GM23248 (cell line): ENCODE data around the gene ARIH2. TPM values are rescaled to one million over a fixed set of nuclear protein-coding genes. Genes with fewer than 3 reads are reported as not detected.
A peak's percentile ranks its signal among the peaks of the same experiment; 100 is the strongest.

ENCODE experiments used
- DNase-seq: peaks from one replicate; pipeline ENCODE4 v3.0.0-alpha.2; 2015
- H2AFZ ChIP-seq: fragments of 200-600 bp; sonication (generic); 2 replicates; pipeline ENCODE4 v1.6.1; 2016; ENCODE audit warnings: antibody characterized with exemption
- H3F3A ChIP-seq: fragments of 200-600 bp; sonication (generic); 2 replicates; pipeline ENCODE4 v1.6.1; 2016; ENCODE audit warnings: mild to moderate bottlenecking, antibody characterized with exemption, mixed run types; ENCODE audit not compliant: insufficient read depth
- H3K27ac ChIP-seq: fragments of 200-600 bp; sonication (generic); 2 replicates; pipeline ENCODE4 v1.5.1; 2016; ENCODE audit warnings: mild to moderate bottlenecking
- H3K27me3 ChIP-seq: fragments of 200-600 bp; sonication (generic); replicated peaks from 2 replicates; pipeline ENCODE4 v1.6.1; 2016; ENCODE audit warnings: mild to moderate bottlenecking; ENCODE audit not compliant: insufficient read depth
- H3K36me3 ChIP-seq: fragments of 200-600 bp; sonication (generic); 2 replicates; pipeline ENCODE4 v1.6.1; 2016; ENCODE audit warnings: low read depth, mild to moderate bottlenecking
- H3K4me1 ChIP-seq: fragments of 200-600 bp; sonication (generic); 2 replicates; pipeline ENCODE4 v1.6.1; 2016; ENCODE audit warnings: mild to moderate bottlenecking; ENCODE audit not compliant: insufficient read depth
- H3K4me2 ChIP-seq: fragments of 200-600 bp; sonication (generic); one replicate; pipeline ENCODE4 v1.6.1; 2016; ENCODE audit warnings: mild to moderate bottlenecking; ENCODE audit not compliant: unreplicated experiment
- H3K4me3 ChIP-seq: fragments of 200-600 bp; sonication (generic); 2 replicates; pipeline ENCODE4 v1.5.1; 2016; ENCODE audit warnings: mild to moderate bottlenecking
- H3K79me2 ChIP-seq: fragments of 200-600 bp; sonication (generic); 2 replicates; pipeline ENCODE4 v1.6.1; 2016; ENCODE audit warnings: mild to moderate bottlenecking; ENCODE audit not compliant: insufficient read depth
- H3K9ac ChIP-seq: fragments of 200-600 bp; sonication (generic); 2 replicates; pipeline ENCODE4 v1.6.1; 2016; ENCODE audit warnings: mild to moderate bottlenecking
- H3K9me2 ChIP-seq: fragments of 200-600 bp; sonication (generic); 2 replicates; pipeline ENCODE4 v1.6.1; 2016; ENCODE audit warnings: mixed run types, mild to moderate bottlenecking, moderate library complexity; ENCODE audit not compliant: insufficient read depth
- H3K9me3 ChIP-seq: fragments of 200-600 bp; sonication (generic); one replicate; pipeline ENCODE4 v1.6.1; 2017; ENCODE audit warnings: low read depth
- H4K20me1 ChIP-seq: fragments of 200-600 bp; sonication (generic); 2 replicates; pipeline ENCODE4 v1.6.0; 2016; ENCODE audit not compliant: insufficient read depth
- EZH2 ChIP-seq: fragments of 200-600 bp; sonication (generic); IDR thresholded peaks from 2 replicates; pipeline ENCODE4 v1.6.1; 2018; ENCODE audit warnings: antibody characterized with exemption, mild to moderate bottlenecking; ENCODE audit not compliant: insufficient read depth, poor library complexity, severe bottlenecking
- EZH2phosphoT487 ChIP-seq: fragments of 200-600 bp; sonication (generic); IDR thresholded peaks from 2 replicates; pipeline ENCODE4 v1.6.1; 2018; ENCODE audit warnings: antibody characterized with exemption, moderate library complexity, mild to moderate bottlenecking, low read depth; ENCODE audit not compliant: insufficient read depth
- WGBS, 2 experiments: methylation state at CpG; one replicate each; pipeline ENCODE4 v1.1.6; 2015 to 2017; ENCODE audit warnings: low lambda C conversion rate in 2 of 2, low coverage in 1 of 2; ENCODE audit errors: missing lambda C conversion rate in 2 of 2; 5-methylcytosine and 5-hydroxymethylcytosine counted together
- in situ Hi-C: fragments of 300-500 bp; cut with MboI; formaldehyde crosslinking; loops from 2 replicates; pipeline ENCODE4 v1.15.0; 2020
- polyA plus RNA-seq: library from polyadenylated mRNA; unstranded; fragments of >200 nt; fragmentation: Nextera tagmentation; extraction: Ambion mirVana; gene quantifications from 2 replicates; pipeline ENCODE4 v1.2.1, GENCODE V29; 2016
- total RNA-seq: library from RNA; depleted of rRNA; stranded (reverse); fragments of >200 nt; shearing (Covaris generic); gene quantifications from 2 replicates; pipeline ENCODE4 v1.2.3, GENCODE V29; 2014

Gene ARIH2
- total and polyA plus RNA-seq, 2 experiments from 2014 or later, result 59.7 to 102 TPM

GRCh38 chr3:49016414-49017228 lies 98.0 kb downstream of the ARIH2 start:
- DNase-seq, result no peak
- Histone ChIP-seq H3K27me3 (no peaks in the 10 kb centered on the region), H3K27ac (no peak overlapping the region), H3K79me2 (peaks cover 60% of the 10 kb centered on the region), H3K4me3 (0 out of 2 replicates have a peak overlapping the region, but pooled peaks have one; percentile 75), H3K36me3 (peaks cover 11% of the 10 kb centered on the region; the same call in 1 of the 2 replicates), H2AFZ (no peak overlapping the region), H3K4me1 (no peaks in the 10 kb centered on the region), H3F3A (peaks cover 18% of the 10 kb centered on the region), H3K4me2 (no peak overlapping the region), H4K20me1 (no peaks in the 10 kb centered on the region), H3K9ac (peak overlapping the region; percentile 85), H3K9me2 (no peaks in the 10 kb centered on the region), H3K9me3 (no peaks in the 10 kb centered on the region)
- 92 to 93% methylated on average over 6 of the region's 6 CpGs for WGBS, 2 experiments
- TF ChIP-seq EZH2 (no peak), EZH2phosphoT487 (no peak)
- in situ Hi-C loops, result no loop called here

GRCh38 chr3:49017229-49017970 lies 98.8 kb downstream of the ARIH2 start:
- peaks cover 55% of the 10 kb centered on the region for H3K79me2 ChIP-seq
- H3K9me2 ChIP-seq, result no peaks in the 10 kb centered on the region
- H3K4me2 ChIP-seq, result peak overlapping the region; percentile 78
- TF ChIP-seq EZH2 (no peak), EZH2phosphoT487 (no peak)
- H2AFZ ChIP-seq, result peak overlapping the region; percentile 58
- no peaks in the 10 kb centered on the region for H3K27me3 ChIP-seq
- H3F3A ChIP-seq, result peaks cover 18% of the 10 kb centered on the region
- peaks cover 11% of the 10 kb centered on the region; the same call in 1 of the 2 replicates for H3K36me3 ChIP-seq
- peak; percentile 54 for DNase-seq
- no peaks in the 10 kb centered on the region for H3K9me3 ChIP-seq
- H4K20me1 ChIP-seq, result no peaks in the 10 kb centered on the region
- peak overlapping the region; percentile 78 for H3K27ac ChIP-seq
- 10 to 12% methylated on average over 23 of the region's 23 CpGs for WGBS, 2 experiments
- H3K4me1 ChIP-seq, result no peaks in the 10 kb centered on the region
- peak overlapping the region; percentile 75 for H3K4me3 ChIP-seq
- in situ Hi-C loops, result no loop called here
- H3K9ac ChIP-seq, result peak overlapping the region; percentile 85

GRCh38 chr3:49017971-49018706 lies 99.5 kb downstream of the ARIH2 start, which contains the start of gene DALRD3:
DALRD3 (minus strand) TSS chr3:49018580; CDS start chr3:49018564, 16 bp downstream.
- H3K9ac ChIP-seq, result peak within 1 kb of the TSS; percentile 85
- H3K4me3 ChIP-seq, result peak within 1 kb of the TSS; percentile 84
- peak; percentile 88 for DNase-seq
- H3K36me3 ChIP-seq, result peaks cover 11% of the 10 kb centered on the region; the same call in 1 of the 2 replicates
- peaks cover 23% of the 10 kb centered on the region for H3F3A ChIP-seq
- peak within 1 kb of the TSS; percentile 78 for H3K27ac ChIP-seq
- H4K20me1 ChIP-seq, result no peaks in the 10 kb centered on the region
- no peaks in the 10 kb centered on the region for H3K9me3 ChIP-seq
- peaks cover 3% of the 10 kb centered on the region; the same call in 1 of the 2 replicates for H3K4me1 ChIP-seq
- peak within 1 kb of the TSS; percentile 58 for H2AFZ ChIP-seq
- in situ Hi-C loops, result no loop called here
- H3K79me2 ChIP-seq, result peaks cover 55% of the 10 kb centered on the region
- H3K4me2 ChIP-seq, result peak within 1 kb of the TSS; percentile 87
- H3K27me3 ChIP-seq, result no peaks in the 10 kb centered on the region
- 1% methylated on average over 74 to 85 of the region's 85 CpGs for WGBS, 2 experiments
- TF ChIP-seq EZH2phosphoT487 (no peak), EZH2 (no peak)
- H3K9me2 ChIP-seq, result no peaks in the 10 kb centered on the region

- H3K27ac ChIP-seq, result peak overlapping the region; percentile 78
- no peaks in the 10 kb centered on the region for H3K27me3 ChIP-seq
- peak overlapping the region; percentile 85 for H3K9ac ChIP-seq
- in situ Hi-C loops, result no loop called here
- H3K36me3 ChIP-seq, result peaks cover 11% of the 10 kb centered on the region; the same call in 1 of the 2 replicates
- H3K9me2 ChIP-seq, result no peaks in the 10 kb centered on the region
- H3K79me2 ChIP-seq, result peaks cover 55% of the 10 kb centered on the region
- WGBS, 2 experiments, result 4 to 5% methylated on average over 18 of the region's 18 CpGs
- no peaks in the 10 kb centered on the region for H3K9me3 ChIP-seq
- peaks cover 5% of the 10 kb centered on the region; the same call in 1 of the 2 replicates for H3K4me1 ChIP-seq
- H3K4me2 ChIP-seq, result peak overlapping the region; percentile 78
- H2AFZ ChIP-seq, result peak overlapping the region; percentile 58
- peaks cover 27% of the 10 kb centered on the region for H3F3A ChIP-seq
- DNase-seq, result no peak
- TF ChIP-seq EZH2phosphoT487 (no peak), EZH2 (no peak)
- H4K20me1 ChIP-seq, result no peaks in the 10 kb centered on the region
- peak overlapping the region; percentile 75 for H3K4me3 ChIP-seq
These were observed 100.0 kb downstream of the ARIH2 start for GRCh38 chr3:49018707-49019006.
